Stimulated activated CD4-positive, alpha-beta T cell treated with anti-CD3 and anti-CD28 coated beads, Interleukin-12 subunit alpha, Interleukin-12 subunit beta, amount 100 ng/mL, for 4 hours (primary cell): Measurements from ENCODE around the gene CD48.
A peak's percentile ranks its signal among the peaks of the same experiment; 100 is the strongest.
"Not testable (repeated sequence)": the region's sequence is repeated elsewhere in the genome, so short reads cannot be mapped to it uniquely, and the experiment has no call there.

ENCODE experiments used
- DNase-seq: peaks from one replicate; pipeline ENCODE4 v3.0.0-alpha.2; 2020

Gene CD48

GRCh38 chr1:160741092-160741501 is 29.5 kb upstream of the CD48 start:
- DNase-seq: no peak

GRCh38 chr1:160740133-160740688 is 28.6 kb upstream of the CD48 start:
- no peak for DNase-seq

GRCh38 chr1:160739098-160739511 is 27.5 kb upstream of the CD48 start, which contains the start of gene SLAMF7:
TSS of gene SLAMF7 (plus strand) at chr1:160739247. CDS start at chr1:160739302, 55 bp downstream.
- DNase-seq: no peak

- DNase-seq: no peak
Observed at GRCh38 chr1:160738271-160738670, 26.6 kb upstream of the CD48 start.

GRCh38 chr1:160734301-160734700 is 22.7 kb upstream of the CD48 start:
- DNase-seq: no peak

GRCh38 chr1:160733898-160734297 is 22.3 kb upstream of the CD48 start:
- DNase-seq: no peak

GRCh38 chr1:160731990-160732389 is 20.4 kb upstream of the CD48 start:
- no peak for DNase-seq

- not testable (repeated sequence) for DNase-seq
Observed at GRCh38 chr1:160731564-160731963, 19.9 kb upstream of the CD48 start.

GRCh38 chr1:160727316-160727640 is 15.7 kb upstream of the CD48 start:
- DNase-seq: no peak

- DNase-seq: peak; percentile 39
Observed at GRCh38 chr1:160726498-160727315, 15.1 kb upstream of the CD48 start.

- DNase-seq: no peak
Observed at GRCh38 chr1:160726114-160726497, 14.5 kb upstream of the CD48 start.

- no peak for DNase-seq
Observed at GRCh38 chr1:160724465-160725242, 13.0 kb upstream of the CD48 start.

- DNase-seq: no peak
Observed at GRCh38 chr1:160723332-160723731, 11.7 kb upstream of the CD48 start.

- DNase-seq: no peak
Observed at GRCh38 chr1:160722726-160723125, 11.1 kb upstream of the CD48 start.

GRCh38 chr1:160721473-160721872 is 9.9 kb upstream of the CD48 start:
- no peak for DNase-seq

GRCh38 chr1:160720356-160721085 is 8.9 kb upstream of the CD48 start:
- no peak for DNase-seq

- no peak for DNase-seq
Observed at GRCh38 chr1:160718210-160718609, 6.6 kb upstream of the CD48 start.

- no peak for DNase-seq
Observed at GRCh38 chr1:160717306-160717705, 5.7 kb upstream of the CD48 start.

- DNase-seq: no peak
Observed at GRCh38 chr1:160716013-160716412, 4.4 kb upstream of the CD48 start.

- DNase-seq: not testable (repeated sequence)
Observed at GRCh38 chr1:160714034-160714648, 2.5 kb upstream of the CD48 start.

GRCh38 chr1:160713161-160713560 is 1.5 kb upstream of the CD48 start:
- no peak for DNase-seq

GRCh38 chr1:160712525-160713080 is 981 bp upstream of the CD48 start:
- peak; percentile 25 for DNase-seq

- DNase-seq: no peak
Observed at GRCh38 chr1:160711276-160711601, 383 bp downstream of the CD48 start.
